WERI-Rb-1 (cell line): ENCODE results near the gene SRRM2.

Experiments used
- DNase-seq: peaks from one replicate; pipeline ENCODE4 v3.0.0-alpha.2; 2020
- H3K27ac ChIP-seq: fragments of 250-450 bp; sonication (Bioruptor Pico); 2 replicates; pipeline ENCODE4 v1.5.1; 2020; ENCODE audit warnings: mild to moderate bottlenecking, moderate library complexity
- H3K27me3 ChIP-seq: fragments of 250-450 bp; sonication (Bioruptor Pico); 2 replicates; pipeline ENCODE4 v1.5.1; 2021; ENCODE audit warnings: mild to moderate bottlenecking, low read depth, moderate library complexity; ENCODE audit not compliant: insufficient read depth, severe bottlenecking
- H3K36me3 ChIP-seq: fragments of 250-450 bp; sonication (Bioruptor Pico); 2 replicates; pipeline ENCODE4 v1.5.1; 2020; ENCODE audit warnings: mild to moderate bottlenecking, moderate library complexity
- H3K4me3 ChIP-seq: 2 replicates; pipeline ENCODE4 v1.5.1; 2011; ENCODE audit warnings: low read depth, mild to moderate bottlenecking, control low read depth, low read length
- H3K9me3 ChIP-seq: fragments of 250-450 bp; sonication (Bioruptor Pico); 2 replicates; pipeline ENCODE4 v1.5.1; 2021; ENCODE audit warnings: mild to moderate bottlenecking, moderate library complexity; ENCODE audit not compliant: severe bottlenecking
- TF ChIP-seq, protein P1 (sequence below): IDR thresholded peaks from 2 replicates; pipeline ENCODE4 v1.5.1; 2011; ENCODE audit warnings: low read depth, mild to moderate bottlenecking, control low read depth, inconsistent platforms, low read length

SRRM2 gene

DNA sequence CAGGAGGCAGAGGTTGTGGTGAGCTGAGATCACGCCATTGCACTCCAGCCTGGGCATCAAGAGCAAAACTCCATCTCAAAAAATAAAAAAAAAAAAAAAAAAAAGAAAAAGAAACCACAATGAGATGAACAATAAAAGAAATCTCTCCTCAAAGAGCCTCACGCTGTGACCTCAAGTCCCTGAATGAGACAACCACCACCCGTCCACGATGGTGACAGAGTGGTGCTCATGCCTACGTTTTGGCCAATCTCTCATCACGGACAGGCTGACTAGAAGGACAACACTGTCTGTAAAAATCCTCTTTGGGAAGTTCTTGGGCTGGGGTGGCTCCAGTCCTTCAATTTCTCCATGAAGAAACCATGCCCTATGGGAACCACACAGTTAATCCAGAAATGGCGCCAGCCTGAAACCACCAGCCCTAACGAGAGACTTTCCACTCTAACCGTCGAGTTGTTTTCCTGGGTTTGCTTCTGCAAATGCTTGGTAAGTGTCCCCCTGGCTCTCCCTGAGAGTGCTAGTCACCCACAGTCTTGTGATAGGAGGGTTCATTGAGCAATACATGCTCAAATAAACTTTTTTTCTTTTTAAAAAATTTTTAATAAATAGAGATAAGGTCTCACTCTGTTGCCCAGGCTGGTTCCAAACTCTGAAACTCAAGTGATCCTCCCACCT lies 17.5 kb upstream of the SRRM2 start:
- TF ChIP-seq, protein P1, sequence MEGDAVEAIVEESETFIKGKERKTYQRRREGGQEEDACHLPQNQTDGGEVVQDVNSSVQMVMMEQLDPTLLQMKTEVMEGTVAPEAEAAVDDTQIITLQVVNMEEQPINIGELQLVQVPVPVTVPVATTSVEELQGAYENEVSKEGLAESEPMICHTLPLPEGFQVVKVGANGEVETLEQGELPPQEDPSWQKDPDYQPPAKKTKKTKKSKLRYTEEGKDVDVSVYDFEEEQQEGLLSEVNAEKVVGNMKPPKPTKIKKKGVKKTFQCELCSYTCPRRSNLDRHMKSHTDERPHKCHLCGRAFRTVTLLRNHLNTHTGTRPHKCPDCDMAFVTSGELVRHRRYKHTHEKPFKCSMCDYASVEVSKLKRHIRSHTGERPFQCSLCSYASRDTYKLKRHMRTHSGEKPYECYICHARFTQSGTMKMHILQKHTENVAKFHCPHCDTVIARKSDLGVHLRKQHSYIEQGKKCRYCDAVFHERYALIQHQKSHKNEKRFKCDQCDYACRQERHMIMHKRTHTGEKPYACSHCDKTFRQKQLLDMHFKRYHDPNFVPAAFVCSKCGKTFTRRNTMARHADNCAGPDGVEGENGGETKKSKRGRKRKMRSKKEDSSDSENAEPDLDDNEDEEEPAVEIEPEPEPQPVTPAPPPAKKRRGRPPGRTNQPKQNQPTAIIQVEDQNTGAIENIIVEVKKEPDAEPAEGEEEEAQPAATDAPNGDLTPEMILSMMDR, result no peak
- no peak for DNase-seq

DNA sequence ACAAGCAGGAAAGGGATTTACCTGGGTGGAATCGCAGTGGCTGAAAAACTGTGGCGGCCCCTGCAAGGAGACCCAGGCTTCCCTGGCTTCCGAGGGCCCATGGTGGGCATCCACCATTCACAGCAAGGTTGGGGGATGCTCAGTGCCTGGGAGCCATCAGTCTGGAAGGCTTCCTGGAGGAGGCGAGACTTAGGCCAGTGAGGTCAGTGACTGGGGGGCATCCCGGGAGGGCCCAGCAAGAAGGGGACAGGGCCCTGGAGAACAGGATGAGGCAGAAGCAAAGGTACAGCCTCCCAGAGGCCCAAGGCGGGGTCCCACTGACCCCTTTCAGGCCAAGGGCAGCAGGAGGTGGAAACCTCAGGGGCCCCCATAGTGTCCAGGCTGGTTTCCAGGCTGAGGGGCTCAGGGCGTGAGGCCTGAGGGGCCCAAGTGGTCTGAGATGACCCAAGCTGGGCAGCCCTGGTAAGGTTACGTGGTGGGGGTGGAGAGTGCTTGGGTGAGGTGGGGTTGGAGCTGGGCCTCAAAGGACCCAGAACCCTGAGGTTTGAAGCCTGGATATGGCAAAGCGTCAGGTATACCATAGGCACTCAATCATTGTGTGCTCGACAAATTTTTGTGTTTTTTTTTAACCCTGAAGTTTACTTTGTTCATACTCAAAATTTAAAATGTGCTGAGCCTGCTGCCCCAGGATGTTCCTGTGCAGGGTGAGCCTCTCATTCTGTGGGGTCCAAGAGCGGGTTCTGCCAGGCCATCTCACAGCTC lies 15.8 kb upstream of the SRRM2 start:
- TF ChIP-seq, protein P1, result no peak
- Histone ChIP-seq H3K27ac (no peak overlapping the region), H3K27me3 (no peaks in the 10 kb centered on the region), H3K36me3 (no peaks in the 10 kb centered on the region), H3K9me3 (no peaks in the 10 kb centered on the region), H3K4me3 (no peak overlapping the region)
- DNase-seq, result no peak

More for the DNA sequence above, 17.5 kb upstream of the SRRM2 start:
- Histone ChIP-seq H3K9me3 (no peaks in the 10 kb centered on the region), H3K4me3 (no peak overlapping the region), H3K27ac (no peak overlapping the region), H3K36me3 (no peaks in the 10 kb centered on the region), H3K27me3 (no peaks in the 10 kb centered on the region)

DNA sequence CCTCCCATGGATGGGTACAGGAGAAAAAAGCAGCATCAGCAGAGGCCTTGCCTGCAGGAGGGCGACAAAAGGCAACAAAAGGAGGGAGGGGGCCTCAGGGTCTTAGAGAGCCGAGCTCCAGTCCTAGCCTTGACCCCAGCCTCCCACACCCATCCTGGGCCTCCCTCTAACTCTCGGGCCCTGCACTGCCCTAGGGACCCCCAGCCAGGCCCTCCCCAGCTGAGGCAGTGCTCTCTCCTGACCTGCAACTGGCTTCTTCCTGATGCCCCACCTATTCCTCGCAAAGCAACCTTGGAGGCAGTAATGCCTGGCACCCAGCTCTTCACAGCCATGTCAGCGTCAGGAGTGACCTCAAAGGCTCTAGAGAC lies 15.2 kb upstream of the SRRM2 start:
- TF ChIP-seq, protein P1, result no peak
- H3K4me3 ChIP-seq, result no peak overlapping the region
- no peaks in the 10 kb centered on the region for H3K9me3 ChIP-seq
- no peaks in the 10 kb centered on the region for H3K27me3 ChIP-seq
- H3K27ac ChIP-seq, result no peak overlapping the region
- DNase-seq, result no peak
- no peaks in the 10 kb centered on the region for H3K36me3 ChIP-seq

DNA sequence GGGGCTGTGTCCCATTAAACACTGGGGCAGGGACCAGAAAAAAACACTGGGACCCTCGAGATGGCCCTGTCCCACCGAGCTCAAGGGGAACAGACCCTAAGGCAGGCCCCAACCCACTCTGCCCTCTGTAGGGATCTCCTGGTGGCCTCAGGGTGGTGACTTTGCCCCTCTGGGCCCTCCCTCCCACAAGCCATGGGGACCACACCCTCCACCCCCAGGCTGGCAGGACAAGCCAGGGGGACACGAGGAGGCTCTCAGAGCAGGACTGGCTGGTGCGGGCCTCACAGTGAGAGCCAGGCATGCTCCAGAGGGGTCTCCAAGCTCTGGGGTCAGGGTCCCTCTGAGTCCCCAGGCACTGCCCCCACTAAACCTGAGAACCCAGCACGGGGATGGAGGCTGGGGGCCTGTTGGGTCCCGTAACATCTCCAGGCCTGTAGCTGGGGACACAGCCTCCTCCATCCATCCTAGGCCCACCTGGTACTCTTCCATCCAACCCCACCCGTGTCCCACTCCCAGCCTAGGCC lies 14.5 kb upstream of the SRRM2 start:
- Histone ChIP-seq H3K9me3 (no peaks in the 10 kb centered on the region), H3K27me3 (no peaks in the 10 kb centered on the region), H3K27ac (no peak overlapping the region), H3K4me3 (no peak overlapping the region), H3K36me3 (no peaks in the 10 kb centered on the region)
- TF ChIP-seq, protein P1, result no peak
- no peak for DNase-seq

DNA sequence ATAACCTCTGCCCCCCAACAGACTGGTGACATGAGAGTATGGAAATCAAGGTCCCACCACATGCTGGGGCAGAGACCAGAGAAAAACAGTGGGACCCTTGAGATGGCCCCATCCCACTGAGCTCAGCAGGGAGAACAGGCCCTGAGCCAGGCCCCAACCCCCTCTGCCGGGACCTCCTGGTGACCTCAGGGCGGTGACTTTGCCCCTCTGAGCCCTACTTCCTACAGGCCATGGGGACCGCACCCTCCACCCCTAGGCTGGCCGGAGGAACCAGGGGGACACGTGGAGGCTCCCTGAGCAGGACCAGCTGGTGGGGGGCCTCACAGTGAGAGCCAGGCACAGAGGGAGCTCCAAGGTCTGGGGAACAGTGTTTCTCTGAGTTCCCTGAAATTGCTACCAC lies 13.8 kb upstream of the SRRM2 start:
- H3K36me3 ChIP-seq, result no peaks in the 10 kb centered on the region
- H3K9me3 ChIP-seq, result no peaks in the 10 kb centered on the region
- TF ChIP-seq, protein P1, result no peak
- no peaks in the 10 kb centered on the region for H3K27me3 ChIP-seq
- H3K4me3 ChIP-seq, result no peak overlapping the region
- no peak overlapping the region for H3K27ac ChIP-seq
- DNase-seq, result no peak
